Progenitor cell of endocrine pancreas (in vitro differentiated cells): ENCODE measurements around the gene KLF1. TPM values are rescaled to one million over a fixed set of nuclear protein-coding genes. Genes with fewer than 3 reads are reported as not detected.

Experiments used
- DNase-seq: peaks from one replicate; pipeline ENCODE4 v3.0.0; 2021; ENCODE audit warnings: low spot score; ENCODE audit not compliant: unreplicated experiment
- H3K27ac Mint-ChIP-seq: 2 replicates; pipeline ENCODE4 v1.8.0; 2021; ENCODE audit warnings: mild to moderate bottlenecking, moderate library complexity, mixed read lengths
- H3K27me3 Mint-ChIP-seq: 2 replicates; pipeline ENCODE4 v1.8.0; 2021; ENCODE audit warnings: mixed read lengths
- H3K36me3 Mint-ChIP-seq: 2 replicates; pipeline ENCODE4 v1.8.0; 2022; ENCODE audit warnings: mixed read lengths; ENCODE audit not compliant: insufficient read depth
- H3K4me1 Mint-ChIP-seq: 2 replicates; pipeline ENCODE4 v1.8.0; 2021; ENCODE audit warnings: low read depth, mixed read lengths
- H3K4me3 Mint-ChIP-seq: 2 replicates; pipeline ENCODE4 v1.8.0; 2021; ENCODE audit warnings: low read depth, mild to moderate bottlenecking, moderate library complexity, mixed read lengths
- H3K9me3 Mint-ChIP-seq: 2 replicates; pipeline ENCODE4 v1.8.0; 2021; ENCODE audit warnings: low read depth, mixed read lengths
- CTCF ChIP-seq: fragments of 200-600 bp; sonication (generic); IDR thresholded peaks from one replicate; pipeline ENCODE4 v1.5.0; 2021; ENCODE audit warnings: antibody characterized with exemption, mild to moderate bottlenecking; ENCODE audit not compliant: unreplicated experiment
- total RNA-seq: library from RNA; stranded (reverse); gene quantifications from 2 replicates; pipeline ENCODE4 v1.2.1, GENCODE V29; 2021

KLF1 gene
- total RNA-seq, 1 donor from 2014 or later = not detected

- TF ChIP-seq CTCF = no peak
- H3K27me3 Mint-ChIP-seq = peaks cover 3% of the 10 kb centered on the region
- no peaks in the 10 kb centered on the region for H3K9me3 Mint-ChIP-seq
- H3K36me3 Mint-ChIP-seq = peaks cover 1% of the 10 kb centered on the region
- H3K4me1 Mint-ChIP-seq = peaks cover 2% of the 10 kb centered on the region
- no peak for DNase-seq
- no peak overlapping the region for H3K4me3 Mint-ChIP-seq
- peak overlapping the region; percentile 73 for H3K27ac Mint-ChIP-seq
Observed at GRCh38 chr19:12865746-12866415, 21.1 kb downstream of the KLF1 start.

GRCh38 chr19:12864721-12865715 is 22.0 kb downstream of the KLF1 start:
- H3K27ac Mint-ChIP-seq = no peak overlapping the region
- TF ChIP-seq CTCF = no peak
- H3K9me3 Mint-ChIP-seq = no peaks in the 10 kb centered on the region
- peaks cover 2% of the 10 kb centered on the region for H3K4me1 Mint-ChIP-seq
- no peak overlapping the region for H3K4me3 Mint-ChIP-seq
- DNase-seq = no peak
- peaks cover 1% of the 10 kb centered on the region for H3K36me3 Mint-ChIP-seq
- H3K27me3 Mint-ChIP-seq = peaks cover 3% of the 10 kb centered on the region

GRCh38 chr19:12864143-12864542 is 22.9 kb downstream of the KLF1 start:
- no peak for TF ChIP-seq CTCF
- Mint-ChIP-seq H3K4me1 (peaks cover 2% of the 10 kb centered on the region), H3K27ac (no peak overlapping the region), H3K4me3 (no peak overlapping the region), H3K36me3 (peaks cover 1% of the 10 kb centered on the region), H3K27me3 (peaks cover 3% of the 10 kb centered on the region), H3K9me3 (no peaks in the 10 kb centered on the region)
- DNase-seq = no peak

GRCh38 chr19:12859546-12859945 is 27.5 kb downstream of the KLF1 start:
- TF ChIP-seq CTCF = no peak
- no peaks in the 10 kb centered on the region for H3K27me3 Mint-ChIP-seq
- no peak overlapping the region for H3K27ac Mint-ChIP-seq
- no peaks in the 10 kb centered on the region for H3K4me1 Mint-ChIP-seq
- no peak for DNase-seq
- peaks cover 2% of the 10 kb centered on the region for H3K36me3 Mint-ChIP-seq
- no peak overlapping the region for H3K4me3 Mint-ChIP-seq
- H3K9me3 Mint-ChIP-seq = no peaks in the 10 kb centered on the region
